Activated gamma-delta T cell treated with Interleukin-2 at 50 U/mL for 16 hours (primary cell): ENCODE measurements around the gene SMC6.

Experiments used
- DNase-seq: peaks from one replicate; pipeline ENCODE4 v3.0.0-alpha.2; 2020

Gene SMC6

GRCh38 chr2:17753803-17754663, at the start of gene SMC6, which contains the start of gene GEN1:
SMC6 (minus strand) TSS chr2:17753810; CDS start chr2:17745946, 7,864 bp downstream.
GEN1 (plus strand) TSS chr2:17754138; CDS start chr2:17759944, 5,806 bp downstream.
- peak; percentile 88 for DNase-seq

GRCh38 chr2:17800693-17801458, 47.3 kb upstream of the SMC6 start:
- DNase-seq: no peak

GRCh38 chr2:17800219-17800618, 46.6 kb upstream of the SMC6 start:
- no peak for DNase-seq

GRCh38 chr2:17799301-17800120, 45.9 kb upstream of the SMC6 start:
- DNase-seq: no peak

- DNase-seq: no peak
Observed at GRCh38 chr2:17798338-17798737, 44.7 kb upstream of the SMC6 start.

GRCh38 chr2:17795309-17795708, 41.7 kb upstream of the SMC6 start:
- DNase-seq: no peak

- DNase-seq: no peak
Observed at GRCh38 chr2:17793803-17794354, 40.3 kb upstream of the SMC6 start.

- no peak for DNase-seq
Observed at GRCh38 chr2:17793296-17793695, 39.7 kb upstream of the SMC6 start.

- DNase-seq: no peak
Observed at GRCh38 chr2:17792515-17792914, 38.9 kb upstream of the SMC6 start.

GRCh38 chr2:17791817-17792130, 38.2 kb upstream of the SMC6 start:
- DNase-seq: no peak

GRCh38 chr2:17791121-17791816, 37.7 kb upstream of the SMC6 start:
- no peak for DNase-seq

- no peak for DNase-seq
Observed at GRCh38 chr2:17790536-17790935, 36.9 kb upstream of the SMC6 start.

- DNase-seq: no peak
Observed at GRCh38 chr2:17788773-17789172, 35.2 kb upstream of the SMC6 start.

GRCh38 chr2:17786727-17787126, 33.1 kb upstream of the SMC6 start:
- no peak for DNase-seq

- no peak for DNase-seq
Observed at GRCh38 chr2:17781482-17781881, 27.9 kb upstream of the SMC6 start.

GRCh38 chr2:17780546-17780945, 26.9 kb upstream of the SMC6 start:
- no peak for DNase-seq

- no peak for DNase-seq
Observed at GRCh38 chr2:17772532-17772931, 18.9 kb upstream of the SMC6 start.

GRCh38 chr2:17771956-17772355, 18.3 kb upstream of the SMC6 start:
- no peak for DNase-seq

- DNase-seq: no peak
Observed at GRCh38 chr2:17768894-17769293, 15.3 kb upstream of the SMC6 start.

GRCh38 chr2:17765398-17765797, 11.8 kb upstream of the SMC6 start:
- DNase-seq: no peak

GRCh38 chr2:17763641-17764333, 10.2 kb upstream of the SMC6 start:
- no peak for DNase-seq

- no peak for DNase-seq
Observed at GRCh38 chr2:17762451-17762850, 8.8 kb upstream of the SMC6 start.
